Activated CD8-positive, alpha-beta memory T cell treated with anti-CD3 and anti-CD28 coated beads, Interleukin-2, amount 10 ng/mL, durations not matched to agents 7 days and 5 days (primary cell): ENCODE data around the gene TOLLIP. TPM values are rescaled to one million over a fixed set of nuclear protein-coding genes. Genes with fewer than 3 reads are reported as not detected.

Source experiments
- ATAC-seq: fragments of 150-1000 bp; cut with Tn5 transposase; one replicate; pipeline ENCODE4 v1.10.0; 2021; ENCODE audit warnings: moderate library complexity
- CTCF ChIA-PET: fragments of 350-600 bp; sonication (Branson Sonifier 250); formaldehyde crosslinking; loops from one replicate; lab custom pipeline; 2021; ENCODE audit warnings: antibody characterized with exemption; lab: Charles Lee
- DNase-seq: peaks from one replicate; pipeline ENCODE4 v3.0.0-alpha.2; 2020
- H3K27ac Mint-ChIP-seq: one replicate; pipeline ENCODE4 v1.8.0; 2021; ENCODE audit warnings: mild to moderate bottlenecking, mixed read lengths
- H3K27me3 Mint-ChIP-seq: one replicate; pipeline ENCODE4 v1.8.0; 2021; ENCODE audit warnings: mixed read lengths
- H3K36me3 Mint-ChIP-seq: one replicate; pipeline ENCODE4 v1.8.0; 2021; ENCODE audit warnings: mild to moderate bottlenecking, mixed read lengths
- H3K4me1 Mint-ChIP-seq: one replicate; pipeline ENCODE4 v1.8.0; 2021; ENCODE audit warnings: mixed read lengths
- H3K4me3 Mint-ChIP-seq: one replicate; pipeline ENCODE4 v1.8.0; 2021; ENCODE audit warnings: mild to moderate bottlenecking, moderate library complexity, mixed read lengths
- H3K9me3 Mint-ChIP-seq: one replicate; pipeline ENCODE4 v1.8.0; 2022; ENCODE audit warnings: low read depth, mixed read lengths
- total RNA-seq, 2 experiments: library from RNA; stranded (reverse); gene quantifications; one replicate each; pipeline ENCODE4 v1.2.3, GENCODE V29; 2021

TOLLIP gene
- total RNA-seq, 2 experiments from 2014 or later, result 33.3 to 35.8 TPM

DNA sequence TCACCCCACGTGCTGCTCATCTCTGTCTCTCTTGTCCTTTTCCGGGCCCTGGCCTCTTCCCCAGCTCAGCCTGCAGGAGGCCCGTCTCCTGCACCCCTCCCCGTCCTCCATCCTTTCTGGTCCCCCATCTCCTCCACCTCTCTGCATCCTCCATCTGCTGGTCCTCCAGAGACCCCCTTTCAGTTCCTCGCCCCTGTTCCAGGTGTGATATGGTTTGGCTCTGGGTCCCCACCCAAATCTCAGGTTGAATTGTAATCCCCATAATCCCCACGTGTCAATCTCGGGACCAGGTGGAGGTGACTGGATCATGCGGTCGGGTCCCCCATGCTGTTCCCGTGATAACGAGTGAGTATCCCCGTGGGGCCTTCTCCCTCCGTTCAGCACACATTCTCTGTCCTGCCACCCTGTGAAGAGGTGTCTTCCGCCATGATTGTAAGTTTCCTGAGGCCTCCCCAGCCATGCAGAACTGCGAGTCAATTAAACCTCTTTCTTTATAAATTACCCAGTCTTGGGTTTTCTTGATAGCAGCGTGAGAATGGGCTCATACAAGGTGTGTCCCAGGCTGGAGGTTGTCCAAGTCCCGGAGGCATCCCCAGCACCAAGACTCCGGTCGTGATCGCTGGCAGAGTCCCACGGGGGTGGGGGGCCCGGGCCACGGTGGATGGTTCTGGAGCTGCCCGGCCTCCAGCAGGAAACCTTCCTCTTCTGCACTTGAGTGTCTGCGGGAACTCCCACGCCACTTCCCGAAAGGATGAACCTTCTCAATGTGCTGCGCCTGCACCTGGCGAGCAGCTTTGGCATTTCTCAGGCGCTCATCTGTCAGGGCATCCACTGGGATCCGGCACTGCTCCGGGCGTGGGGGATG lies 29.0 kb upstream of the TOLLIP start:
- Mint-ChIP-seq H3K36me3 (peaks cover 3% of the 10 kb centered on the region), H3K4me3 (no peak overlapping the region), H3K9me3 (peaks cover 6% of the 10 kb centered on the region), H3K27ac (no peak overlapping the region), H3K4me1 (peaks cover 12% of the 10 kb centered on the region), H3K27me3 (peaks cover 12% of the 10 kb centered on the region)
- DNase-seq (no peak), ATAC-seq (no peak)
- CTCF ChIA-PET, result no interaction called here

GRCh38 chr11:1337647-1338007 lies 28.2 kb upstream of the TOLLIP start:
- Mint-ChIP-seq H3K4me3 (peak overlapping the region; percentile 62), H3K36me3 (peaks cover 3% of the 10 kb centered on the region), H3K9me3 (peaks cover 6% of the 10 kb centered on the region), H3K27ac (peak overlapping the region; percentile 65), H3K4me1 (peaks cover 12% of the 10 kb centered on the region), H3K27me3 (peaks cover 12% of the 10 kb centered on the region)
- CTCF ChIA-PET, result no interaction called here
- ATAC-seq, result no peak
- no peak for DNase-seq

- Mint-ChIP-seq H3K36me3 (peaks cover 3% of the 10 kb centered on the region), H3K4me3 (no peak overlapping the region), H3K27ac (no peak overlapping the region), H3K4me1 (peaks cover 12% of the 10 kb centered on the region), H3K9me3 (peaks cover 6% of the 10 kb centered on the region), H3K27me3 (peaks cover 12% of the 10 kb centered on the region)
- ATAC-seq, result peak; percentile 60
- CTCF ChIA-PET, result no interaction called here
- no peak for DNase-seq
Observed at GRCh38 chr11:1336836-1337646, 27.6 kb upstream of the TOLLIP start.

GRCh38 chr11:1335811-1336761 lies 26.7 kb upstream of the TOLLIP start:
- Mint-ChIP-seq H3K27ac (peak overlapping the region; percentile 72), H3K36me3 (peaks cover 3% of the 10 kb centered on the region), H3K9me3 (peaks cover 6% of the 10 kb centered on the region), H3K27me3 (peaks cover 14% of the 10 kb centered on the region), H3K4me3 (peak overlapping the region; percentile 70), H3K4me1 (peaks cover 12% of the 10 kb centered on the region)
- ATAC-seq (peak; percentile 83), DNase-seq (peak; percentile 73)
- CTCF ChIA-PET, result interaction anchor here (0.9 kb wide), 1 partner anchor 27 kb away, joined by 4 read pairs; no protein-coding TSS in a partner anchor

DNA sequence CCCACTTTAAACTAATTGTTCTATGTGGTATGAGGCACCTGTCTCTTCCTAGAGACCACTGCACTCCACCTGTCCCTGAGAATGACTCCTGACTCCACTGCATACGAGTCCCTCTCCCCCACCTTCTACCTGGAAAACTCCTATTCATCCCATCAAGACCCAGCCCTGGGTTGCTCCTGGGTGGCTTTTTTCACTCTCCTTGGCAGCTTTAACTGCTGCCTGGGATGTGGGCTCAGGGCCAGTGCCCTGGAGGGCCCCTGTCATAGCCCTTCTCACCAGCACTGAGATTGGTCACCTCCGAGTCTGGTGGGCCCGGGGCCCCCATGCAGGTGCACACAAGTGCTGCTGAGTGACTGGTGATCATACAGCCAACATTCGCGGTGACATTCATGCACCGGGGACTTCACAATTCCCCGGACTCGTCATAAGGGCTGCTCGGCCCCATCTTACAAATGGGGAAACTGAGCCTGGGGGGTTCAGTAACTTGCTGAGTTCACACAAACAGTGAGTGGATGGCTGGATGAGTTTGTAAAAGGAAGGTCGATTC lies 25.9 kb upstream of the TOLLIP start:
- H3K4me1 Mint-ChIP-seq, result peaks cover 12% of the 10 kb centered on the region
- peaks cover 6% of the 10 kb centered on the region for H3K9me3 Mint-ChIP-seq
- H3K4me3 Mint-ChIP-seq, result peak overlapping the region; percentile 70
- H3K27ac Mint-ChIP-seq, result peak overlapping the region; percentile 72
- CTCF ChIA-PET, result interaction anchor here (0.9 kb wide), 1 partner anchor 27 kb away, joined by 4 read pairs; no protein-coding TSS in a partner anchor
- peaks cover 3% of the 10 kb centered on the region for H3K36me3 Mint-ChIP-seq
- DNase-seq, result no peak
- no peak for ATAC-seq
- H3K27me3 Mint-ChIP-seq, result peaks cover 16% of the 10 kb centered on the region

DNA sequence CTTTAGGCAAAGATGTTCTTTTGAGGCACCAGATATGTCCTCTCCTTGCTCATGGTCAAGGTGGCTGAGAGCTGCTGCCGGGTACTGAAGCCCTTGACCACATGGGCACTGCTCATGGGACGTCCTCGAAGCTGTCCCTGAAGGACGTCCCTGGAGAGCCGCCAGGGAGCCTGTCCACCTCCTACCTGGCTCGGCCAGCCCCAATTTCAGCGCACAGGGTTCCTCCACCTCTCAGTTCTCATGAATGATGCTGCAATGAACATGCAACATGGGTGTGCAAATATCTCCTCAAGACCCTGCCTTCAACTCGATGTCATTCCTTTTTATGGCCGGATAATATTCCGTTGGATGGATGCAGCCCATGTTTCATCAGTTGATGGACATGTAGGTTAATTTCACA lies 24.4 kb upstream of the TOLLIP start:
- DNase-seq, result no peak
- Mint-ChIP-seq H3K4me3 (no peak overlapping the region), H3K27me3 (peaks cover 16% of the 10 kb centered on the region), H3K27ac (no peak overlapping the region), H3K36me3 (peaks cover 3% of the 10 kb centered on the region), H3K9me3 (peaks cover 6% of the 10 kb centered on the region), H3K4me1 (peaks cover 12% of the 10 kb centered on the region)
- CTCF ChIA-PET, result no interaction called here
- no peak for ATAC-seq

DNA sequence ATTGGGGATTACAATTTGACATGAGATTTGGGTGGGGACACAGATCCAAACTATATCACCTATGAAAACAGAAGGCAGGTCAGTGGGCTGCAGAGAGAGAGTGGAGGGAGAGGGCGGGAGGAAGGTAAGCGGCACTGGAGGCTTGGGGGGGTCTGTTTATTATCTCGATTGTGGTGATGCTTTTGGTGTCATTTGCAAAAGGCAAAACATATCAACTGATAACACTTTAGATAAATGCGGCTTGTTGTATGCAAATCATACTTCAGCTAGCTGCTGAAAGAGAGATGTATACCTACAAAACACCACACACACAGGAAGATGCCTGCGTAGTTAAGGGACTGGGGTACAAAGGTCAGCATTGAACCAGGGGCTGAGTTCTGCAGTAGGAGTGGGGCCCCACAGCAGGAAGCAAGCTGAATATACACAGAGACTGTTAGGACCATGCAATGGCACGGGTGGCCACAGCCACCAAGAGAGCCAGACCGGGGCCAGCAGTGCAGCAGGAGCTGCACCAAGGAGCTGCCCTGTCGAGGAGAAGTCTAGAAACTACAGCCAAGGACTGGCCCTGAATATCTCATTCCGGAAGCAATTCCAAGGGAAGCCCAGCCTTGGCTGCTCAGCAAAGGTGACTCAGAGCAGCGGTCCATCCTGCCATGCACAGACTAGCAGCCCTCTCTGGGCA lies 23.8 kb upstream of the TOLLIP start:
- ATAC-seq (no peak), DNase-seq (no peak)
- H3K27me3 Mint-ChIP-seq, result peaks cover 14% of the 10 kb centered on the region
- no peak overlapping the region for H3K27ac Mint-ChIP-seq
- peaks cover 10% of the 10 kb centered on the region for H3K9me3 Mint-ChIP-seq
- peaks cover 12% of the 10 kb centered on the region for H3K4me1 Mint-ChIP-seq
- no peak overlapping the region for H3K4me3 Mint-ChIP-seq
- CTCF ChIA-PET, result no interaction called here
- H3K36me3 Mint-ChIP-seq, result peaks cover 6% of the 10 kb centered on the region

DNA sequence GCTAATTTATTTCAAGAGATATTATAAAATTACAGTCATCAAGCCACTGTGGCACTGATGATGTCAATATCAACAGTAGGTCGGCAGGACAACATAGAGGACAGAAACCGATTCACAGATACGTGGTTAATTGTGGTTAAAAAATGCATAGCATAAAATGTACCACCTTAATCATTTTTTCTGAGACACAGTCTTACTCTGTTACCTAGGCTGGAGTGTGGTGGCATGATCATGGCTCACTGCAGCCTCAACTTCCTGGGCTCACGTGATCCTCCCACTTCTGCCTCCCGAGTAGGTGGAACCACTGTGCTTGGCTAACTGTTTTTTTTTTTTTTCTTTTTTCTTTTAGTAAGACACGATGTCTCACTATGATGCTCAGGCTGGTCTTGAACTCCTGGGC lies 21.0 kb upstream of the TOLLIP start:
- no peak for ATAC-seq
- no peak for DNase-seq
- peaks cover 4% of the 10 kb centered on the region for H3K4me1 Mint-ChIP-seq
- CTCF ChIA-PET, result no interaction called here
- H3K27ac Mint-ChIP-seq, result no peak overlapping the region
- peaks cover 21% of the 10 kb centered on the region for H3K27me3 Mint-ChIP-seq
- peaks cover 17% of the 10 kb centered on the region for H3K9me3 Mint-ChIP-seq
- no peak overlapping the region for H3K4me3 Mint-ChIP-seq
- H3K36me3 Mint-ChIP-seq, result peaks cover 7% of the 10 kb centered on the region

- peaks cover 36% of the 10 kb centered on the region for H3K27me3 Mint-ChIP-seq
- DNase-seq (no peak), ATAC-seq (no peak)
- no peak overlapping the region for H3K27ac Mint-ChIP-seq
- CTCF ChIA-PET, result no interaction called here
- H3K36me3 Mint-ChIP-seq, result peaks cover 7% of the 10 kb centered on the region
- no peaks in the 10 kb centered on the region for H3K4me1 Mint-ChIP-seq
- peaks cover 11% of the 10 kb centered on the region for H3K9me3 Mint-ChIP-seq
- no peak overlapping the region for H3K4me3 Mint-ChIP-seq
Observed at GRCh38 chr11:1327064-1327460, 17.6 kb upstream of the TOLLIP start.

- ATAC-seq (no peak), DNase-seq (no peak)
- CTCF ChIA-PET, result no interaction called here
- Mint-ChIP-seq H3K9me3 (peaks cover 11% of the 10 kb centered on the region), H3K4me3 (no peak overlapping the region), H3K27ac (no peak overlapping the region), H3K36me3 (peaks cover 7% of the 10 kb centered on the region), H3K4me1 (no peaks in the 10 kb centered on the region), H3K27me3 (peaks cover 39% of the 10 kb centered on the region)
Observed at GRCh38 chr11:1326435-1327063, 17.1 kb upstream of the TOLLIP start.

DNA sequence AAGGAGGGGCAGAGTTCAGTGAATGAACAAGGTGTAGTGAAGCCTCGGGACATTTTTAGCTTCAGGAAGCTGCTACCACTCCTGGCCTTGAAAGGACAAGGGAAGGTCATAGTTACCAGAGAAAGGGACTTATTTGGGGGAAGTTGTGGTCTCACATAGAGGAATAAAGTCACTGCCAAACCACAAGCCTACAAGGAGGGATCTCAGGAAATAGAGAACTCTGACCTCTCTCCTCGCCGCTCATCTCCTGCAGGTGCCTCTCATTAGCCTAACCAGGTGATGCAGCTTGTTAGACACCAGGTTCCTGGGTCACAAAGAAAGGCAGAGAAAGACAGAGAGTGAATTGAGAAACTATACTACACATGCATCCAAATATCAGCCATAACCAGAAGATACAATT lies 14.3 kb upstream of the TOLLIP start:
- ATAC-seq (no peak), DNase-seq (no peak)
- Mint-ChIP-seq H3K27me3 (peaks cover 44% of the 10 kb centered on the region), H3K4me3 (no peak overlapping the region), H3K27ac (no peak overlapping the region), H3K36me3 (peaks cover 6% of the 10 kb centered on the region), H3K4me1 (no peaks in the 10 kb centered on the region), H3K9me3 (peaks cover 10% of the 10 kb centered on the region)
- CTCF ChIA-PET, result no interaction called here

DNA sequence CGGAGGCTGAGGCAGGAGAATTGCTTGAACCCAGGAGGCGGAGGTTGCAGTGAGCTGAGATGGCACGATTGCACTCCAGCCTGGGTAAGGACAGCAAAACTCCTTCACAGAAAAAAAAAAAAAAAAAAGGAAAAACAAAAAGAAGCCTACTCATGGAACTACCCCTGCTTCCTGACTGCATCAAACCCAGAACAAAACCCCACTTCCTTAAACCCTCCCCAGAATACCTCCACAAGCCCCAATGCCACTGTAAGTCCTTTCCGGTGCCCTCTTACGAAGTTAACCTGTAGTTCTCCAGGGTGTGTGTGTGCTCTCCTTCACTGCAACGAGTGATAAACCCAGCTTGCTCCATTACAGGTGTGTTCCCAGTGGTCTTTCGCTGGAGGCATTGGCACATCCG lies 8.6 kb upstream of the TOLLIP start:
- Mint-ChIP-seq H3K9me3 (no peaks in the 10 kb centered on the region), H3K27me3 (peaks cover 31% of the 10 kb centered on the region), H3K4me3 (no peak overlapping the region), H3K4me1 (no peaks in the 10 kb centered on the region), H3K27ac (no peak overlapping the region), H3K36me3 (peaks cover 1% of the 10 kb centered on the region)
- CTCF ChIA-PET, result no interaction called here
- DNase-seq, result no peak
- no peak for ATAC-seq
